ENCODE results near the gene STAC. TPM values are rescaled to one million over a fixed set of nuclear protein-coding genes. Genes with fewer than 3 reads are reported as not detected.
"Not testable (repeated sequence)": the region's sequence is repeated elsewhere in the genome, so short reads cannot be mapped to it uniquely, and the experiment has no call there.

Gene STAC
- polyA plus RNA-seq, 3 donors, result 9.2 to 13.2 (median 12.0) TPM

- DNase-seq, result no peak
Observed at GRCh38 chr3:36409862-36410261, 29.6 kb downstream of the STAC start.

- no peak for DNase-seq
Observed at GRCh38 chr3:36411587-36411986, 31.3 kb downstream of the STAC start.

- DNase-seq, result no peak
Observed at GRCh38 chr3:36416599-36416998, 36.3 kb downstream of the STAC start.

GRCh38 chr3:36417237-36417636 is 36.9 kb downstream of the STAC start:
- no peak for DNase-seq

GRCh38 chr3:36418296-36418695 is 38.0 kb downstream of the STAC start:
- no peak for DNase-seq

GRCh38 chr3:36428445-36428844 is 48.1 kb downstream of the STAC start:
- no peak for DNase-seq

- no peak for DNase-seq
Observed at GRCh38 chr3:36429986-36430485, 49.7 kb downstream of the STAC start.

GRCh38 chr3:36433511-36433910 is 53.2 kb downstream of the STAC start:
- no peak for DNase-seq

GRCh38 chr3:36434687-36435426 is 54.6 kb downstream of the STAC start:
- DNase-seq, result no peak

- no peak for DNase-seq
Observed at GRCh38 chr3:36443028-36443686, 62.9 kb downstream of the STAC start.

- no peak for DNase-seq
Observed at GRCh38 chr3:36444909-36445308, 64.6 kb downstream of the STAC start.

- no peak for DNase-seq
Observed at GRCh38 chr3:36446276-36446675, 66.0 kb downstream of the STAC start.

- DNase-seq, result no peak
Observed at GRCh38 chr3:36447061-36447460, 66.8 kb downstream of the STAC start.

- no peak for DNase-seq
Observed at GRCh38 chr3:36451816-36452215, 71.5 kb downstream of the STAC start.

- not testable (repeated sequence) for DNase-seq
Observed at GRCh38 chr3:36453213-36453612, 72.9 kb downstream of the STAC start.

- DNase-seq, result not testable (repeated sequence)
Observed at GRCh38 chr3:36453896-36454295, 73.6 kb downstream of the STAC start.

- no peak for DNase-seq
Observed at GRCh38 chr3:36455406-36455805, 75.1 kb downstream of the STAC start.

- DNase-seq, result no peak
Observed at GRCh38 chr3:36456784-36457183, 76.5 kb downstream of the STAC start.

- no peak for DNase-seq
Observed at GRCh38 chr3:36457667-36458066, 77.4 kb downstream of the STAC start.

GRCh38 chr3:36459177-36459576 is 78.9 kb downstream of the STAC start:
- no peak for DNase-seq

- DNase-seq, result no peak
Observed at GRCh38 chr3:36461597-36461996, 81.3 kb downstream of the STAC start.

GRCh38 chr3:36472045-36472444 is 91.7 kb downstream of the STAC start:
- DNase-seq, result not testable (repeated sequence)

- no peak for DNase-seq
Observed at GRCh38 chr3:36475558-36475957, 95.3 kb downstream of the STAC start.
